MM.1S (cell line): ENCODE measurements around the gene NRXN3.

Source experiments
- EZH2phosphoT487 ChIP-seq: fragments of 300-600 bp; sonication (generic); IDR thresholded peaks from 2 replicates; pipeline ENCODE4 v1.6.1; 2018; ENCODE audit warnings: antibody characterized with exemption, low read length
- TF ChIP-seq, protein P1 (sequence below): fragments of 300-600 bp; sonication (generic); IDR thresholded peaks from 2 replicates; pipeline ENCODE4 v1.5.1; 2016; ENCODE audit warnings: antibody characterized with exemption, low read length, mixed read lengths

DNA sequence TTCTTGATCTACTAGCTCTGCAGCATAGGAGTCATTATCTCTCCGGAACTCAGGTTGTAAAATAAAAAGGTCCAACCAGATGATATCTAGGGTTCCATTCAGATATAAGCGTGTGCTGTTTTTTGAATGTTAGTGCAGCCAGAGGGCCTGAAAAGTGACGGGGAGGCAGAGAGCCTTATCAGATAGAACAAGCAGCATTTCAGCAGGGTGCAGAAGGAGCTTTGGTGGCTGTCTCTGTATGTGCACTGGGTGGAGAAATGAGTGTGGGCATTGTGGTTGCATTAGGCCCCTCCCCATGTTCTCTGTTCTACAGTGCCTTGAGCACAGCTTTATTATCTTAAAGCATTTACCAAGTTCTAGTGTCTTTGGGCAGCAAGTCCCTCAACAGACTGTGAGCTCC, 275.1 kb downstream of the NRXN3 start:
- TF ChIP-seq, protein P1, sequence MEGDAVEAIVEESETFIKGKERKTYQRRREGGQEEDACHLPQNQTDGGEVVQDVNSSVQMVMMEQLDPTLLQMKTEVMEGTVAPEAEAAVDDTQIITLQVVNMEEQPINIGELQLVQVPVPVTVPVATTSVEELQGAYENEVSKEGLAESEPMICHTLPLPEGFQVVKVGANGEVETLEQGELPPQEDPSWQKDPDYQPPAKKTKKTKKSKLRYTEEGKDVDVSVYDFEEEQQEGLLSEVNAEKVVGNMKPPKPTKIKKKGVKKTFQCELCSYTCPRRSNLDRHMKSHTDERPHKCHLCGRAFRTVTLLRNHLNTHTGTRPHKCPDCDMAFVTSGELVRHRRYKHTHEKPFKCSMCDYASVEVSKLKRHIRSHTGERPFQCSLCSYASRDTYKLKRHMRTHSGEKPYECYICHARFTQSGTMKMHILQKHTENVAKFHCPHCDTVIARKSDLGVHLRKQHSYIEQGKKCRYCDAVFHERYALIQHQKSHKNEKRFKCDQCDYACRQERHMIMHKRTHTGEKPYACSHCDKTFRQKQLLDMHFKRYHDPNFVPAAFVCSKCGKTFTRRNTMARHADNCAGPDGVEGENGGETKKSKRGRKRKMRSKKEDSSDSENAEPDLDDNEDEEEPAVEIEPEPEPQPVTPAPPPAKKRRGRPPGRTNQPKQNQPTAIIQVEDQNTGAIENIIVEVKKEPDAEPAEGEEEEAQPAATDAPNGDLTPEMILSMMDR, result no peak
- no peak for TF ChIP-seq EZH2phosphoT487
